Measurements from ENCODE around the gene STK33. TPM values are rescaled to one million over a fixed set of nuclear protein-coding genes. Genes with fewer than 3 reads are reported as not detected.

STK33 gene
- total RNA-seq, 1 experiment from 2014 or later = 10.9 TPM

GRCh38 chr11:8442301-8442700 lies 151.7 kb downstream of the STK33 start:
- Histone ChIP-seq H3K9me2 (ENCODE audit: insufficient read depth) (no peaks in the 10 kb centered on the region), H3K27me3 (ENCODE audit: insufficient read depth, low read length) (no peaks in the 10 kb centered on the region), H3K9me3 (ENCODE audit: control insufficient read depth in 1 of 2, insufficient read depth in 1 of 2, low read depth in 1 of 2, low read length in 2 of 2) (no peaks in the 10 kb centered on the region), H3K4me3 (replicated peaks in 1 of 2; ENCODE audit: low read depth in 1 of 2, low read length in 2 of 2) (no peak overlapping the region), H4K20me1 (ENCODE audit: insufficient read depth) (no peaks in the 10 kb centered on the region), H3K4me2 (ENCODE audit: low read length) (no peak overlapping the region), H2AFZ (ENCODE audit: low read depth, low read length, poor library complexity, severe bottlenecking) (no peak overlapping the region), H3K27ac (ENCODE audit: low read depth, low read length) (no peak overlapping the region), H3K36me3 (ENCODE audit: control insufficient read depth in 1 of 2, insufficient read depth in 2 of 2, low read length in 2 of 2) (no peaks in the 10 kb centered on the region), H3K4me1 (ENCODE audit: control insufficient read depth in 1 of 2, insufficient read depth in 2 of 2, low read length in 2 of 2) (no peaks in the 10 kb centered on the region), H3K9ac (ENCODE audit: low read length) (no peak overlapping the region), H3K79me2 (ENCODE audit: insufficient read depth, low read length) (no peaks in the 10 kb centered on the region)
- ChIA-PET CTCF (no interaction called here), POLR2A (no interaction called here), RAD21 (ENCODE audit: low non-redundant PET in 1 of 2, low total read pairs in 2 of 2, uncharacterized antibody in 2 of 2, unreplicated experiment in 2 of 2) (no interaction called here)
- ATAC-seq = no peak
- no peak for DNase-seq (ENCODE audit: low read depth, low spot score)
- BruUV-seq (replicated peaks) = no TSS peak
- intact Hi-C loops (cut with micrococcal nuclease) = no loop called here
- TF ChIP-seq ZNF274 (IDR thresholded peaks at IDR 0.05; ENCODE audit: low read depth, low read length) (no peak), CEBPB (IDR thresholded peaks at IDR 0.05; ENCODE audit: low read depth) (no peak)

GRCh38 chr11:8440649-8441048 lies 153.4 kb downstream of the STK33 start:
- H3K4me1 ChIP-seq (ENCODE audit: control insufficient read depth in 1 of 2, insufficient read depth in 2 of 2, low read length in 2 of 2) = no peaks in the 10 kb centered on the region
- H2AFZ ChIP-seq (ENCODE audit: low read depth, low read length, poor library complexity, severe bottlenecking) = no peak overlapping the region
- H3K9me2 ChIP-seq (ENCODE audit: insufficient read depth) = no peaks in the 10 kb centered on the region
- H3K9me3 ChIP-seq (ENCODE audit: control insufficient read depth in 1 of 2, insufficient read depth in 1 of 2, low read depth in 1 of 2, low read length in 2 of 2) = no peaks in the 10 kb centered on the region
- no peak for TF ChIP-seq ATF3 (IDR thresholded peaks at IDR 0.05)
- TF ChIP-seq JUND (IDR thresholded peaks at IDR 0.05) = no peak
- no peak for TF ChIP-seq EZH2 (IDR thresholded peaks at IDR 0.05)
- no peak for TF ChIP-seq CBX3 (IDR thresholded peaks at IDR 0.05; ENCODE audit: low read depth)
- no peak for TF ChIP-seq RAD21 (IDR thresholded peaks at IDR 0.05; ENCODE audit: low read depth)
- no peak for TF ChIP-seq EGR1 (IDR thresholded peaks at IDR 0.05; ENCODE audit: low read depth)
- TF ChIP-seq POLR2A (IDR thresholded peaks at IDR 0.05; ENCODE audit: borderline replicate concordance, extremely low read depth, insufficient read depth, insufficient read length) = no peak
- no peak for TF ChIP-seq SP1 (IDR thresholded peaks at IDR 0.05; ENCODE audit: low read depth)
- CTCF ChIA-PET = no interaction called here
- RAD21 ChIA-PET (ENCODE audit: low non-redundant PET in 1 of 2, low total read pairs in 2 of 2, uncharacterized antibody in 2 of 2, unreplicated experiment in 2 of 2) = no interaction called here
- H3K79me2 ChIP-seq (ENCODE audit: insufficient read depth, low read length) = no peaks in the 10 kb centered on the region
- H3K27ac ChIP-seq (ENCODE audit: low read depth, low read length) = no peak overlapping the region
- H3K4me3 ChIP-seq (replicated peaks in 1 of 2; ENCODE audit: low read depth in 1 of 2, low read length in 2 of 2) = no peak overlapping the region
- no peak overlapping the region for H3K4me2 ChIP-seq (ENCODE audit: low read length)
- H4K20me1 ChIP-seq (ENCODE audit: insufficient read depth) = no peaks in the 10 kb centered on the region
- no peak for DNase-seq (ENCODE audit: low read depth, low spot score)
- ATAC-seq = no peak
- intact Hi-C loops (cut with micrococcal nuclease) = no loop called here
- no peak overlapping the region for H3K9ac ChIP-seq (ENCODE audit: low read length)
- H3K36me3 ChIP-seq (ENCODE audit: control insufficient read depth in 1 of 2, insufficient read depth in 2 of 2, low read length in 2 of 2) = no peaks in the 10 kb centered on the region
- no TSS peak for BruUV-seq (replicated peaks)
- H3K27me3 ChIP-seq (ENCODE audit: insufficient read depth, low read length) = no peaks in the 10 kb centered on the region
- POLR2A ChIA-PET = no interaction called here
